Measurements from ENCODE around the gene MILR1.

Gene MILR1

DNA sequence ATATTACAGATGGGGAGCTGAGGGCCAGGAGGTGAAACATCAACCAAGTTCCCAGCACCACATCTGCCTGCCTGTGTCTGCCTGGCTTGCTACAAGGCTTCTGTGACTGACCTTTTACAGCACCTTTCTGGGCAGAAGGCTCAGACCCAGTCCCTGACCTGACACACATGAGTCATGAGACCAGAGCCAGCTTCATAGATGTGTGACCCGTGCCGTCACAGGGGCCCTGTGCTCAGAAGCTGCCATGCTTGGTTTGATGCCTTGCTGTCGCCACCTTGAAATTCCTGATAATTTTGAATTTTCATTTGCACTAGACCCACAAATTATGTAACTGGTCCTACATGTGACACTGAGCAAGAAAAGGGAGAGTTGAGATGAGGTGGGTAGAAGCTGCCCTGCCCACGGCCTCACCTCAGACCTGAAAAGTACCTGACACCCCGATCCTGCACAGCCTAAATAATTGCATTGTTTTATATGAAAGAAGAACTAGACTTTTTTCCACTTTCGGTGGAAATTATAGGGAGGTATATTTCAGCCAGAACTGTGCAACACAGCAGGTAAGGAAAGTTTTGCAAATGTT, 44.9 kb upstream of the MILR1 start:
- in situ Hi-C loops (cut with HindIII; ENCODE audit: low sequenced_read_pairs), result no loop called here

DNA sequence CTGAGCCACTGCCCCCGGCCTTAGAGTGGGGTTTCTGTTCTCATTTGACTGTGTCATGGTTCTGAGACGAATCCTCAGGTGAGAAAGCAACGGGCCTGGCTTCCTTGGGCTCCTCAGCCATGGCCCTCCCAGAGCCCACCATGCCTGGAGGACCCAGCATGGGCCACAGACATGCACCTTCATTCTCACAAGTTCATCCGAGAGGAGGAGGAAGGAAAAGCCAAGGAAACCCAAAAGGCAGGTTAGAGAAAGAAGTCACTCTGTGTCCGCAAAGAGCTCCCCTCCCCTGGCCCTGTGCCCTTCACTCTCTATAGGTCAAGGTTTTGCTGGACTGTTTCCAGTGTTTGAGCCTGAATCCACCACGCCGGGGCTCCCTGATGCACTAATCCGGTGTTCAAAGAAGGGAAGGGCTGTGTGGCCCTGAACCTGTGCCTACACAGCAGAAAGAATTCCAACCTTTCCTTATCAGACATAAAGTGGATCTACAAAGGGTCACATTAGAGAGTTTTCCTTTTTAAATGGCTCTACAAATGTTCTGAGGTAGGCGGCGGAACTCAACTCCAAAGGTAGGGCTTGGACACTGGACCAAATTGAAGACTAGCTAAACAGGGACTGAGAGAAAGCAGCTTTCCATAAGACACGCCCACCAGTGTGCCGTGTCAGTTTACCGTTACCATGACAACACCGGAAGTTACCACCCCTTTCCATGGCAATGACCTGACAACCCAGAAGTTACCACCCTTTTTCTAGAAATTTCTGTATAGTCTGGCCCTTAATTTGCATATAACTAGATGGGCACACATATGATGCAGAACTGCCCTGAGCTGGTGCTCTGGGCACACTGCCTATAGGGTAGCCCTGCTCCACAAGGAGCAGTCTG, 42.4 kb upstream of the MILR1 start:
- in situ Hi-C loops (cut with HindIII; ENCODE audit: low sequenced_read_pairs), result no loop called here
- no peak overlapping the region for H3K4me3 ChIP-seq (ENCODE audit: low read depth, low read length)
- no peak for DNase-seq (ENCODE audit: low read depth)
- TF ChIP-seq, protein P1, sequence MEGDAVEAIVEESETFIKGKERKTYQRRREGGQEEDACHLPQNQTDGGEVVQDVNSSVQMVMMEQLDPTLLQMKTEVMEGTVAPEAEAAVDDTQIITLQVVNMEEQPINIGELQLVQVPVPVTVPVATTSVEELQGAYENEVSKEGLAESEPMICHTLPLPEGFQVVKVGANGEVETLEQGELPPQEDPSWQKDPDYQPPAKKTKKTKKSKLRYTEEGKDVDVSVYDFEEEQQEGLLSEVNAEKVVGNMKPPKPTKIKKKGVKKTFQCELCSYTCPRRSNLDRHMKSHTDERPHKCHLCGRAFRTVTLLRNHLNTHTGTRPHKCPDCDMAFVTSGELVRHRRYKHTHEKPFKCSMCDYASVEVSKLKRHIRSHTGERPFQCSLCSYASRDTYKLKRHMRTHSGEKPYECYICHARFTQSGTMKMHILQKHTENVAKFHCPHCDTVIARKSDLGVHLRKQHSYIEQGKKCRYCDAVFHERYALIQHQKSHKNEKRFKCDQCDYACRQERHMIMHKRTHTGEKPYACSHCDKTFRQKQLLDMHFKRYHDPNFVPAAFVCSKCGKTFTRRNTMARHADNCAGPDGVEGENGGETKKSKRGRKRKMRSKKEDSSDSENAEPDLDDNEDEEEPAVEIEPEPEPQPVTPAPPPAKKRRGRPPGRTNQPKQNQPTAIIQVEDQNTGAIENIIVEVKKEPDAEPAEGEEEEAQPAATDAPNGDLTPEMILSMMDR (IDR thresholded peaks at IDR 0.05; ENCODE audit: low read depth, low read length, missing control alignments), result no peak

More for the DNA sequence above, 44.9 kb upstream of the MILR1 start:
- TF ChIP-seq, protein P1 (IDR thresholded peaks at IDR 0.05; ENCODE audit: low read depth, low read length, missing control alignments), result no peak
- no peak overlapping the region for H3K4me3 ChIP-seq (ENCODE audit: low read depth, low read length)
- no peak for DNase-seq (ENCODE audit: low read depth)

DNA sequence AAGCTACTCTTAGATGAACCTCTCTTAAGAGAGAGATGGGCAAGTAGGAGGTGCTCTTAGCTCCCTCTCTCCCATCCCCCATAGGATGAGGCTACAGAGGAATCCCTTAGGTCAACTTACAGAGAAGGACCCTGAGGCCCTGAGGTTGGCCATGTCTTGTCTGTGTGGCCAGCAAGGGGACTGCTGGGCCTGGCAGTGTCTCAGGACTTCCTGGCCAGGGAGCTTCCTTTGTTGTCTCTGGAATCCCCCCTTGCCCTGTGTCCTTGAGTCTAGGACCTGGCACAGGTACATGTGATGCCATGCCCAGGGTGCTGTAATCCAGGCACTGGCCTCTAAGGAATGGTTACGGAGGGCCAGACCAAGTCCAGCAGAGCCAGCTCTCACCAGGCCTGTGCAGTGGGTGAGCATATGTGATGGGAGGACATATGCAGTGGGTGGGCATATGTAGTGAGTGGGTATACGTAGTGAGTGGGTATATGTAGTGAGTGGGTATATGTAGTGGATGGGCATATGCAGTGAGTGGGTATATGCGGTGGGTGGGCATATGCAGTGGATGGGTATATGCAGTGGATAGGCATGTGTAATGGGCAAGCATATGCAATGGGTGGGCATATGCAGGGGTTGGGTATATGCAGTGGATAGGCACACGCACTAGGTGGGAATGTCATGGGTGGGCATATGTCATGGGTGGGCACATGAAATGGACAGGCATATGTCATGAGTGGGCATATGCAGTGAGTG, 38.0 kb upstream of the MILR1 start:
- no peak for DNase-seq (ENCODE audit: low read depth)
- in situ Hi-C loops (cut with HindIII; ENCODE audit: low sequenced_read_pairs), result no loop called here
- TF ChIP-seq, protein P1 (IDR thresholded peaks at IDR 0.05; ENCODE audit: low read depth, low read length, missing control alignments), result no peak
- no peak overlapping the region for H3K4me3 ChIP-seq (ENCODE audit: low read depth, low read length)

DNA sequence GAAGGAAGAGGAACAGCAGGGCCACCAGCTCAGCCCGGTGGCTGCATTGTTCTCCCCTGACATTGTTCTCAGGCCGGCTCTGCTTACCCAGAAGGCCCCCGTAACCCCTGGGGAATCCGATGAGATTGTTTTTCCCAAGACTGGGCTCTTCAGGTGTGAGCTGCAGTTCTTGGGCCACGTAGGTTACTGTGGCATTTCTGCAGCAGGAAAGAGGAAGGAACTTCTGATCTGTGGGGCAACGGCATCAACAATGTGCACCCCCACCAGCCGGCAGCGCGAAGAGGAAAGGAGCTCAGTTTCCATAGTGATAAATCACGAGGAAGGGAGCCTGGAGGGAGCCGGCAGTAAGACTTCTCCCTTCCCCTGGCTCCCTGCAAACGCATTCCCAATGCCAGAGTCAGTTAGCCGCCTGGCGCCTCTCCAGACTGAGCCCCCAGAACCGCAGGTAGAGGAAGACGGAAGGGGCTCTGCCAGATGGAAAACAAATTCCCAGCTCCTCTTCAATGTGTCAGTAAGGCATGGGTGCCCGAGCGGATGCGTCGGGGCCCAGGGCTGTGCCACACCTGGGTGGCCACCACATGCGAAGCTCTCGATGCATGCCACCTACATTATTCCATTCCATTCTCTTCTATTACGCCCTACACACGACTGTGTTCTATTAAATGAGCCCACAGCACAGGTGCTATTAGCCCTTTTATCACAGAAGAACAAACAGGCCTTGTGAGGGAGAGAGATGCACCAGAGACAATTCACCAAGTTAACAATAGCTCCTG, 36.7 kb upstream of the MILR1 start:
- no peak for DNase-seq (ENCODE audit: low read depth)
- H3K4me3 ChIP-seq (ENCODE audit: low read depth, low read length), result peak overlapping the region; percentile 10
- TF ChIP-seq, protein P1 (IDR thresholded peaks at IDR 0.05; ENCODE audit: low read depth, low read length, missing control alignments), result no peak
- in situ Hi-C loops (cut with HindIII; ENCODE audit: low sequenced_read_pairs), result no loop called here

DNA sequence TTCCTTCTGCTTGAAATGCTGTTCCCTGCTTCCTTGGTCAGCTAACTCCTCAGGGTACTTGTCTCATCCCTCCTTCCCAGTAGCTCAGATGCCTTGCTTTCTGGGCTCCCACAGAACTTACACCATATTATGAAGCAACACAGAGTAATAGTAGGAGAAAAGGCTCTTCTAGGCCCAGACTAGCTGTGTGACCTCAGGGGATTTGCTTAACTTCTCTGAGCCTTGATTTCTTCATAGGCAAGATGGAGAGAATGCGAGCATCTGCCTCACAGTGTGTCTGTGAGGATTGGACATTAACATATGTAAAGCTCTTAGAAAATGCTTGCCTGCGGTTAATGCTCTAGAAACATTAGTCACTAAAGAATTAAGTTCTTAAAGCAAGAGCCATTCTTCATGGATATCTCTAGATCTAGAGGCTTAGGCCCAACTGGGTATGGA, 36.0 kb upstream of the MILR1 start:
- DNase-seq (ENCODE audit: low read depth), result no peak
- TF ChIP-seq, protein P1 (IDR thresholded peaks at IDR 0.05; ENCODE audit: low read depth, low read length, missing control alignments), result no peak
- in situ Hi-C loops (cut with HindIII; ENCODE audit: low sequenced_read_pairs), result no loop called here
- no peak overlapping the region for H3K4me3 ChIP-seq (ENCODE audit: low read depth, low read length)

DNA sequence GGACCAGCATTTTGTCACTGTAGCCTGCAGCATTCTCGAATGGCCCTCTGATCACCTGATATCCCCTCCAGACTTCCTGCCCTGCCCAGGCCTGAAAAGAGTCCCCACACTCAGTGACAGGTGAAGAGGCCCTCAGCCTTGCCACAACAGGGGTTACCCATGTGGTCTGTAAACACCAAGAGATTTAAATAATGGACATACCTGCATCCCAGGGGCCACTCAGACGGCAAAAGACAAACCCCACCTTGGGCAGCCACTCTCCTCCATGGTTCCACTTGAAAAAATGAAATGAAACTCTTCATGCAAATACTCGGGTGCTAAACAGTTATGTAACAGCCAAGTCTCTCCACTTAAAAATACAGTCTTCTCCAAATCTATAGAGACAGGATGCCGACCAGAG, 35.4 kb upstream of the MILR1 start:
- in situ Hi-C loops (cut with HindIII; ENCODE audit: low sequenced_read_pairs), result no loop called here
- TF ChIP-seq, protein P1 (IDR thresholded peaks at IDR 0.05; ENCODE audit: low read depth, low read length, missing control alignments), result no peak
- no peak overlapping the region for H3K4me3 ChIP-seq (ENCODE audit: low read depth, low read length)
- DNase-seq (ENCODE audit: low read depth), result no peak
